Measurements from ENCODE around the gene CACNA1B. TPM values are rescaled to one million over a fixed set of nuclear protein-coding genes. Genes with fewer than 3 reads are reported as not detected.

CACNA1B gene
- polyA plus RNA-seq, 1 of the 3 experiments (the other 2 are of a cell fraction), result 0.03 TPM

DNA sequence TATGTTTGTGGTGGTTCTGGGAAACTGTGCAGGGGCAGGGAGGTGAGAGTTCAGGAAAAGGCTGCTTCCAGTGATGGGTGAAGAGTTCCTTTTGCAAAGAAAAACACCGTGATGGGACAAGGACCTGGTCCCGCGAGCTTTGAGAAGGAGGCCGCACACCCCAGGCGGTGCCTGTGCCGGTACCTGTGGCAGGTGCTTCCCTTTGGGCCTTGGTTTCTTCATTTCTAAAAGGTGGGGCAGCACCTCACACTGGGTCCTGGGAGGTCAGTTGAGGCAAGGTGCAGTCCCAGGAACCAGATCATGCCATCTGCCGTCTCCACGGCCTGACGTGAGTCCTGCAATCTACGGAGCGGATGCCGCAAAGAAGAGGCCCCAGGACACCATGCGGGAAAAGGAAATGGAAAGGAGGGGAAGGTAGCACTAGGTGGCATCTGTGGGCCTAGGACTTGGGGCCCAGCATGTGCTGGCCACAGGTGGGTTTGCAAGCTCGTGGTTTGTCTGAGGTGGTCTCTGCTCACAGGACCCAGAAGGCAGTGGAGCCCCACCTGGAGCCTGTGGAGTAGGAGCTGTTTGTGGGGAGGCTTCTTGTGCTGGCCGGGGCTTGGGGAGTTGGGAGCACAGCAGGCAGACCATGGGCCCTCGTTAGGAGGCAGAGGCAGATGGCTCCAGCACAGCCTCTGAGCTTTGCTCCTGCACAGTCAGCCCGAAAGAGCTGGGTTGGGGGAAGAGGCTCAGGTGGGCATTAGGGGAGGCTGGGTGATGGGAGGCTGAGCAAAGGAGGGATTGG, 131.6 kb downstream of the CACNA1B start:
- Histone ChIP-seq H3K9me2 (no peaks in the 10 kb centered on the region), H3K27ac (ENCODE audit: low read depth in 2 of 2, low read length in 1 of 2) (no peak overlapping the region), H3F3A (replicated peaks; ENCODE audit: insufficient read depth) (no peaks in the 10 kb centered on the region), H3K36me3 (replicated peaks in 1 of 2; ENCODE audit: control insufficient read depth in 1 of 2, insufficient read depth in 2 of 2, low read length in 1 of 2) (no peaks in the 10 kb centered on the region), H3K9ac (no peak overlapping the region), H3K4me2 (no peak overlapping the region), H3K9me3 (no peaks in the 10 kb centered on the region), H2AFZ (ENCODE audit: low read depth) (no peak overlapping the region), H3K79me2 (ENCODE audit: insufficient read depth) (no peaks in the 10 kb centered on the region), H3K4me1 (ENCODE audit: control insufficient read depth in 1 of 2, insufficient read depth in 2 of 2, low read depth in 1 of 2, low read length in 1 of 2) (no peaks in the 10 kb centered on the region; a peak in 1 of 4 replicates), H3K27me3 (ENCODE audit: insufficient read depth) (no peaks in the 10 kb centered on the region), H4K20me1 (ENCODE audit: insufficient read depth) (no peaks in the 10 kb centered on the region), H3K4me3 (ENCODE audit: low read depth in 2 of 2, low read length in 1 of 2) (no peak overlapping the region)
- ChIA-PET CTCF (no interaction called here), POLR2A (interaction anchor here (0.6 kb wide), 1 partner anchor 30 kb away, joined by 6 read pairs; no protein-coding TSS in a partner anchor)
- no peak for DNase-seq
- WGBS (ENCODE audit: low lambda C conversion rate), result 70% methylated on average over 17 of the region's 17 CpGs
- TF ChIP-seq, protein P1, sequence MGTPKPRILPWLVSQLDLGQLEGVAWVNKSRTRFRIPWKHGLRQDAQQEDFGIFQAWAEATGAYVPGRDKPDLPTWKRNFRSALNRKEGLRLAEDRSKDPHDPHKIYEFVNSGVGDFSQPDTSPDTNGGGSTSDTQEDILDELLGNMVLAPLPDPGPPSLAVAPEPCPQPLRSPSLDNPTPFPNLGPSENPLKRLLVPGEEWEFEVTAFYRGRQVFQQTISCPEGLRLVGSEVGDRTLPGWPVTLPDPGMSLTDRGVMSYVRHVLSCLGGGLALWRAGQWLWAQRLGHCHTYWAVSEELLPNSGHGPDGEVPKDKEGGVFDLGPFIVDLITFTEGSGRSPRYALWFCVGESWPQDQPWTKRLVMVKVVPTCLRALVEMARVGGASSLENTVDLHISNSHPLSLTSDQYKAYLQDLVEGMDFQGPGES (IDR thresholded peaks at IDR 0.05; ENCODE audit: low read depth, low read length), result no peak
- TF ChIP-seq, protein P2, sequence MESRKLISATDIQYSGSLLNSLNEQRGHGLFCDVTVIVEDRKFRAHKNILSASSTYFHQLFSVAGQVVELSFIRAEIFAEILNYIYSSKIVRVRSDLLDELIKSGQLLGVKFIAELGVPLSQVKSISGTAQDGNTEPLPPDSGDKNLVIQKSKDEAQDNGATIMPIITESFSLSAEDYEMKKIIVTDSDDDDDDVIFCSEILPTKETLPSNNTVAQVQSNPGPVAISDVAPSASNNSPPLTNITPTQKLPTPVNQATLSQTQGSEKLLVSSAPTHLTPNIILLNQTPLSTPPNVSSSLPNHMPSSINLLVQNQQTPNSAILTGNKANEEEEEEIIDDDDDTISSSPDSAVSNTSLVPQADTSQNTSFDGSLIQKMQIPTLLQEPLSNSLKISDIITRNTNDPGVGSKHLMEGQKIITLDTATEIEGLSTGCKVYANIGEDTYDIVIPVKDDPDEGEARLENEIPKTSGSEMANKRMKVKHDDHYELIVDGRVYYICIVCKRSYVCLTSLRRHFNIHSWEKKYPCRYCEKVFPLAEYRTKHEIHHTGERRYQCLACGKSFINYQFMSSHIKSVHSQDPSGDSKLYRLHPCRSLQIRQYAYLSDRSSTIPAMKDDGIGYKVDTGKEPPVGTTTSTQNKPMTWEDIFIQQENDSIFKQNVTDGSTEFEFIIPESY (IDR thresholded peaks at IDR 0.05; ENCODE audit: borderline replicate concordance, low read depth), result no peak
- TF ChIP-seq TAF1 (IDR thresholded peaks at IDR 0.05; ENCODE audit: borderline replicate concordance, low read depth, low read length) (no peak), FOXJ3 (CRISPR knock-in tag; IDR thresholded peaks at IDR 0.05) (no peak), SMC3 (IDR thresholded peaks at IDR 0.05; ENCODE audit: low read depth, low read length) (no peak), TCF12 (IDR thresholded peaks at IDR 0.05) (no peak), RXRA (IDR thresholded peaks at IDR 0.05; ENCODE audit: borderline replicate concordance, low read depth) (no peak)

DNA sequence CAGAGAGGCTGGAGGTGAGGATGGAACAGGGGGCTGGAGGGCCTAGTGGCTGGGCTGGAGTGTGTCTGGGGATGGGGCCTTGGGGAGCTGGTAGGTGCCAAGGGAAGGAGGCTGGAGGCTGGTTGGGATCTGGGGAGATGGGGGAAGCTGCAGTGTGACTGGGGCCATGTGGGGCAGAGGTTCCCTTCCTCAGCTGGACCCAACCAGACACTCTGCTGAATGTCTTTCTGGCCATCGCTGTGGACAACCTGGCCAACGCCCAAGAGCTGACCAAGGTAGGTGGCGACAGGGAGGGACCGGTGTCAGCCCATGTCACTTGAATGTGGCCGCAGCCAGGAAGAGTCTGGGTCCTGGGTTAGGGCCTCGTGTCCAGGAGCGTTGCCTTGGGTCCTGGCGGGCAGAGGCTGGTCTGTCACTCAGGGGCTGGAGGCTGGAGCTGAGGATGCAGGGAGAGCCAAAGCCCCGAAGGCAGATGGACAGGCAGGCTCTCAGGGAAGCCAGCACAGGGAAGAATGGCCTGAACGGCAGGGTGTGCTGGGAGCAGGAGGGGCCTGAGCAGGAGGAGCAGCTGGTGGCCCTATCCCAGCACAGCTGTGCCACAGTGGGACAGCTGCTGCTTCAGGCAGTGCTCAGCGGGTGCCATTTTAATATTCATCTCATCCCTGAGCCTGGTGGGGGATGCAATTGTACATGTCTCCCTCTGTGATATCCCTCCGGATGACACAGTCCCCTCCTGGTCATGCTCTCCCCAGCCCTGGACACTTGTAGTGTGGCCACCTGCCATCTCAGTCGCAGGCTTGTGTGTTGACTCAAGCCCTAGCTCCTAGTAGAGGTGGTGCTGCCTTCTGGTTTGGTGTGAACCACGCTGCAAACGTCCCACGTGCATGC, 132.5 kb downstream of the CACNA1B start:
- Histone ChIP-seq H3K27me3 (ENCODE audit: insufficient read depth) (no peaks in the 10 kb centered on the region), H3K9ac (no peak overlapping the region), H3K79me2 (ENCODE audit: insufficient read depth) (no peaks in the 10 kb centered on the region), H4K20me1 (ENCODE audit: insufficient read depth) (no peaks in the 10 kb centered on the region), H3F3A (replicated peaks; ENCODE audit: insufficient read depth) (no peaks in the 10 kb centered on the region), H3K4me1 (ENCODE audit: control insufficient read depth in 1 of 2, insufficient read depth in 2 of 2, low read depth in 1 of 2, low read length in 1 of 2) (no peaks in the 10 kb centered on the region; a peak in 1 of 4 replicates), H3K9me2 (no peaks in the 10 kb centered on the region), H3K36me3 (replicated peaks in 1 of 2; ENCODE audit: control insufficient read depth in 1 of 2, insufficient read depth in 2 of 2, low read length in 1 of 2) (no peaks in the 10 kb centered on the region), H3K27ac (ENCODE audit: low read depth in 2 of 2, low read length in 1 of 2) (no peak overlapping the region), H3K9me3 (no peaks in the 10 kb centered on the region), H3K4me2 (no peak overlapping the region), H2AFZ (ENCODE audit: low read depth) (no peak overlapping the region), H3K4me3 (ENCODE audit: low read depth in 2 of 2, low read length in 1 of 2) (no peak overlapping the region)
- DNase-seq, result no peak
- TF ChIP-seq, protein P2 (IDR thresholded peaks at IDR 0.05; ENCODE audit: borderline replicate concordance, low read depth), result no peak
- ChIA-PET POLR2A (no interaction called here), CTCF (interaction anchor here (1.1 kb wide), 1 partner anchor 20 kb away, joined by 4 read pairs; no protein-coding TSS in a partner anchor)
- 46% methylated on average over 9 of the region's 16 CpGs for WGBS (ENCODE audit: low lambda C conversion rate)

All from SK-N-SH (cell line).